ENCODE results near the gene MBLAC1.

The MBLAC1 gene

GRCh38 chr7:100154651-100155491 lies 28.1 kb downstream of the MBLAC1 start:
- DNase-seq = no peak

GRCh38 chr7:100155553-100156317 lies 29.0 kb downstream of the MBLAC1 start:
- DNase-seq = no peak

- no peak for DNase-seq
Observed at GRCh38 chr7:100156331-100157068, 29.7 kb downstream of the MBLAC1 start.

GRCh38 chr7:100157069-100157333 lies 30.2 kb downstream of the MBLAC1 start:
- no peak for DNase-seq

GRCh38 chr7:100157334-100158228 lies 30.8 kb downstream of the MBLAC1 start:
- no peak for DNase-seq

- peak; percentile 58 to 77 for DNase-seq
Observed at GRCh38 chr7:100158229-100159098, 31.7 kb downstream of the MBLAC1 start, which contains the start of gene TRAPPC14. TRAPPC14 (minus strand) TSS chr7:100158723; CDS start chr7:100158499, 224 bp downstream.

GRCh38 chr7:100159099-100159623 lies 32.4 kb downstream of the MBLAC1 start:
- no peak for DNase-seq

GRCh38 chr7:100160067-100160466 lies 33.3 kb downstream of the MBLAC1 start:
- DNase-seq = no peak

GRCh38 chr7:100163006-100163531 lies 36.3 kb downstream of the MBLAC1 start:
- DNase-seq = no peak

GRCh38 chr7:100163871-100164270 lies 37.1 kb downstream of the MBLAC1 start:
- no peak for DNase-seq

- no peak for DNase-seq
Observed at GRCh38 chr7:100166317-100166940, 39.7 kb downstream of the MBLAC1 start.

GRCh38 chr7:100166970-100167911 lies 40.5 kb downstream of the MBLAC1 start:
- no peak for DNase-seq

GRCh38 chr7:100167912-100168323 lies 41.2 kb downstream of the MBLAC1 start:
- DNase-seq = peak in 1 of 2 experiments; percentile 17

- no peak for DNase-seq
Observed at GRCh38 chr7:100169147-100169850, 42.5 kb downstream of the MBLAC1 start.

GRCh38 chr7:100170101-100170897 lies 43.5 kb downstream of the MBLAC1 start:
- DNase-seq = no peak

- no peak for DNase-seq
Observed at GRCh38 chr7:100171087-100171681, 44.4 kb downstream of the MBLAC1 start.

- DNase-seq = no peak
Observed at GRCh38 chr7:100171840-100172239, 45.1 kb downstream of the MBLAC1 start.
